ENCODE data around the gene CD180.
A peak's percentile ranks its signal among the peaks of the same experiment; 100 is the strongest.
"Not testable (repeated sequence)": the region's sequence is repeated elsewhere in the genome, so short reads cannot be mapped to it uniquely, and the experiment has no call there.

The CD180 gene

GRCh38 chr5:67187006-67187715 is 9.4 kb downstream of the CD180 start:
- DNase-seq: no peak

- no peak for DNase-seq
Observed at GRCh38 chr5:67183859-67184258, 12.7 kb downstream of the CD180 start.

DNA sequence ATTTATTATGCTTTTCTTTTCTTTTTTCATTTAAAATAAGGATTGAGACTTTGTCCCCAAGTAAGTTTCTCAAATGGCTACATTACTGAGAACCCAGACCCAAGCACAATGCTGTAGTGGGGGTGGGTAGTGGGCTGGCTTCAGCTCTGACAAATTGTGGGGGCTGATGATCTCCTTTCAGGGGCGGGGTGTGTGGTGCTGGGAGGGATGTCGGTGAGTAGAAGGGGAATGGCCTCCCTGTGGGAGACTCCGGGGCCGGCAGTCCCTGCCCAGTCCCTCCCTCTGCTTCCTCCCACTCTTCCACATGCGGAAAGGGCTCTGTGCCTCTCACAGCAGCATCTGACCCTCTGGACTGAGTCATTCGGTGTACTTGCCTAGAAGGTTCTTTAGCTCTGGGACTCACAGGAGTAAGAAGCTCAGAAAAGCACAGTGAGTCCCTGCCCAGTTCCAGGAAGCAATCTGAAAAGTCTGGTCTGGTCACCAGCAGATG is 14.3 kb downstream of the CD180 start:
- peak; percentile 53 for DNase-seq

GRCh38 chr5:67181648-67182221 is 14.9 kb downstream of the CD180 start:
- DNase-seq: no peak

GRCh38 chr5:67179697-67180361 is 16.8 kb downstream of the CD180 start:
- no peak for DNase-seq

- no peak for DNase-seq
Observed at GRCh38 chr5:67178966-67179365, 17.6 kb downstream of the CD180 start.

DNA sequence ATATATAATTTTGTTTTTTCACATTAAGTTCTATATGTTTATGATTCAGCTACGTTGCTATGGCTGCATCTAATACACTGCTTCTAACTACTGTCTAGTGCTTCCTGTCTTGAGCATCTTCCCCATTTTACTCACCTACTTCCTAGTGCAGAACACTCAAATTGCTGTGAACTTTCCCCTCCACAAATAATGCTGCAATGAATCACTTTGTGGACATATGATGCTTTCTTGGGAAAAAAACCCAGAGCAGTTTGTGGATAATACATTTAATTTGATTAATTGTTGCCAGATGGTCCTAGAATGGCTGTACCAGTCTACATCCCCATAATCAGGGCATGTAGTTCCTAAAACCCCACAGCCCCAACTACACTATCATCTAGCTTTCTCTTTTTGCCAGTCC is 18.5 kb downstream of the CD180 start:
- no peak for DNase-seq

- DNase-seq: no peak
Observed at GRCh38 chr5:67176936-67177335, 19.7 kb downstream of the CD180 start.

DNA sequence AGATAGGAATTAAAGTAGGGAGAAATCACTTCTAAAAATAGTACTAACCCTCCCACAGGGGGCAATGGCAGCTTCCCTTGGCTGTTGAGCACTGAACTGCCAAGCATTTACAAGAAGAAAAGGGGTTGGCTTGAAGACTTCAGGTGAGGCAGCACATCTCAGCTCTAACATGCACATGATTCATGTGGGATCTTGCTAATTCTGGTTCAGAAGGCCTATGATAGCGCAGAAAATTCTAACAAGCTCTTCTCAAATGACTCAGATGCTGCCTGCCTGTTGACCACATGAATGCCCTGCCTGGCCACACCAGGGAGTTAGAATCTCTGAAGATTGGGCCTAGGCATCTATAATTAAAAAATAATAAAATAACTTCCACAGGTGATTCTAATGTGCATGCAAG is 22.6 kb downstream of the CD180 start:
- no peak for DNase-seq

GRCh38 chr5:67173351-67173750 is 23.2 kb downstream of the CD180 start:
- DNase-seq: not testable (repeated sequence)

- DNase-seq: no peak
Observed at GRCh38 chr5:67170767-67171166, 25.8 kb downstream of the CD180 start.

GRCh38 chr5:67168069-67168468 is 28.5 kb downstream of the CD180 start:
- DNase-seq: no peak

- no peak for DNase-seq
Observed at GRCh38 chr5:67166460-67167285, 29.9 kb downstream of the CD180 start.

- peak; percentile 75 for DNase-seq
Observed at GRCh38 chr5:67165526-67166459, 30.8 kb downstream of the CD180 start.

DNA sequence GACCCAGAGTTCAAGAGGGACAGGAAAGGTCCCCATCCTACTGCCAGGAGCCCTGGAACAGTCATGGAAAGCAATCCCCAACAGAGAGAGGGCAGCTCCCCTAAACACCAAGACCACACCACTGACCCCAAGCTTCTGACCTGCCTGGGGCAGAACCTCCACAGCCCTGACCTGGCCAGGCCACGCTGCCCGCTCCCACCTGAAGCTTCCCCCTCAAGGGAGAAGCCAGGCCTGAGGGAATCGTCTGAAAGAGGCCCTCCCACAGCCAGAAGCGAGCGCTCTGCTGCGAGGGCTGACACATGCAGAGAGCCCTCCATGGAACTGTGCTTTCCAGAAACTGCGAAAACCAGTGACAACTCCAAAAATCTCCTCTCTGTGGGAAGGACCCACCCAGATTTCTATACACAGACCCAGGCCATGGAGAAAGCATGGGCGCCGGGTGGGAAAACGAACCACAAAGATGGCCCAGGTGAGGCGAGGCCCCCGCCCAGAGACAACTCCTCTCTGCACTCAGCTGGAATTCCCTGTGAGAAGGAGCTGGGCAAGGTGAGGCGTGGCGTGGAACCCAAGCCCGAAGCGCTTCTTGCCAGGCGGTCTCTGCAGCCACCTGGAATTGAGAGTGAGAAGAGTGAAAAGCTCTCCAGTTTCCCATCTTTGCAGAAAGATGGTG is 31.6 kb downstream of the CD180 start:
- DNase-seq: no peak

- no peak for DNase-seq
Observed at GRCh38 chr5:67163863-67164595, 32.6 kb downstream of the CD180 start.

- DNase-seq: no peak
Observed at GRCh38 chr5:67163231-67163756, 33.3 kb downstream of the CD180 start.

- no peak for DNase-seq
Observed at GRCh38 chr5:67161767-67162166, 34.8 kb downstream of the CD180 start.

DNA sequence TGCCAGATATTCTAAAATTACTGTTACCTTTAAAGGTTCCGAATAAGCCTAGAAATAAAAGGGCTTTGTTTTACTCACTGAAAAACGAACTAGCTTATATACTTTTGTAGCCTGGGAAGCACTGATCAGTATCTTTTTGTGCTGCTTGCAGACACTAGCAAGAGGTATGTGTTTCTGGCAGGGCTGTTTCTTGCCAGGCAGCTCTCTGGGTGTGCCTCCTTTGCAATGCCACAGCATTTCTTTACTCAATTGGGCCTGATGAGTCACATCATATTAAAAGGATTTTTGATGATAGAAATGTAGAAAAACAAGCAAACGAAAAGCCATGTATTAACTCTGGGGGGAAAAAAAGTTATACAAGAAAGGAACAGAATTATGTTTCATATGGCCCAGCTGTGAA is 35.6 kb downstream of the CD180 start:
- peak; percentile 25 for DNase-seq

GRCh38 chr5:67160272-67160671 is 36.3 kb downstream of the CD180 start:
- DNase-seq: no peak
